ENCODE measurements around the gene TENT4B.

DNA sequence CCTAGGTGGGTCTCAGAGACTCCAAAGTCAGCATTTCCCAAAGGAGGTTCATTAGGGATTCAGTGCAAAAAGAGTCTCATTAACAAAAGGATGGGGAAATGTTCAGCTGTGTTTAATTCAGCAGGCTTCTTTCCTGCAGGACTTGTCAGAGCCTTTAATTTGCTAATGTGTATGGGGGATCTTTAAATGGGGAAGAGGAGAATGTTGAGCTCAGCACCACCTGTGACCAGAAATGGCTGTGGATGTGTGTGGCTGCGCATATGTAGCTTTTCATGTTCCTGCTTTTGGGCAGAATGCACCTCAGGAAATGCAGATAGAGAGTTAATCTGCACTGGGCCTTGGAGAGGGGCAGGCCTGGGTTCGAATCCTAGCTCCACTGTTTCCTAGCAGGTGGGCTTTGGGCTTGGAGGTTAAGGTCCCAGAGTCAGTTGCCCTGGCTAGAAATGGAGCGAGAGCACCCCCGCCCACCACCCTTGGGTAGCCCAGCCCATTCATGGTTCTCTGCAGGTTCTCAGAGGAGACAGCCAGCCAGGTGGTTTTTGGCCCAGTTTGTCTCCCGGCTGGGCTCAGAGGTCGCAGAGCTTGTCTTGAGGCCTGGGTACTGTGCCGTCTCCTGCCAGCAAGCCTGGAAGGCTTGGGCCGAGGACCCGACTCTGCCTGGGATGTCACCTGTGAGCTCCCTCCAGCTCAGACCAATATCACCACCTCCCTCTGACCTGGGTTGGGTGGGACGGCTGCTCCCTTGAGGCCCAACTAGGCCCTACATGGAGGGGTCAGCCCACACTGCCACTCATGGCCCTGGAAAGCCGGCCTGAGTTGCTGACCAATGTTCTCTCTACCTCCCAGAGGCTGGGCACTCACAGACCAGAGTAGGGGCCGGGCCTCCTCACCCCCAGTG lies 122.6 kb downstream of the TENT4B start:
- no peak for TF ChIP-seq EZH2 (IDR thresholded peaks at IDR 0.05; ENCODE audit: low read depth)
- TF ChIP-seq, protein P1, sequence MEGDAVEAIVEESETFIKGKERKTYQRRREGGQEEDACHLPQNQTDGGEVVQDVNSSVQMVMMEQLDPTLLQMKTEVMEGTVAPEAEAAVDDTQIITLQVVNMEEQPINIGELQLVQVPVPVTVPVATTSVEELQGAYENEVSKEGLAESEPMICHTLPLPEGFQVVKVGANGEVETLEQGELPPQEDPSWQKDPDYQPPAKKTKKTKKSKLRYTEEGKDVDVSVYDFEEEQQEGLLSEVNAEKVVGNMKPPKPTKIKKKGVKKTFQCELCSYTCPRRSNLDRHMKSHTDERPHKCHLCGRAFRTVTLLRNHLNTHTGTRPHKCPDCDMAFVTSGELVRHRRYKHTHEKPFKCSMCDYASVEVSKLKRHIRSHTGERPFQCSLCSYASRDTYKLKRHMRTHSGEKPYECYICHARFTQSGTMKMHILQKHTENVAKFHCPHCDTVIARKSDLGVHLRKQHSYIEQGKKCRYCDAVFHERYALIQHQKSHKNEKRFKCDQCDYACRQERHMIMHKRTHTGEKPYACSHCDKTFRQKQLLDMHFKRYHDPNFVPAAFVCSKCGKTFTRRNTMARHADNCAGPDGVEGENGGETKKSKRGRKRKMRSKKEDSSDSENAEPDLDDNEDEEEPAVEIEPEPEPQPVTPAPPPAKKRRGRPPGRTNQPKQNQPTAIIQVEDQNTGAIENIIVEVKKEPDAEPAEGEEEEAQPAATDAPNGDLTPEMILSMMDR (conservative IDR thresholded peaks at IDR 0.05) = no peak
